Activated naive CD4-positive, alpha-beta T cell (primary cell): Measurements from ENCODE around the gene SPRYD4.

Source experiments
- DNase-seq, 4 experiments: peaks; one replicate each; lab custom pipeline; 2025; lab: John Stamatoyannopoulos, UW

SPRYD4 gene

GRCh38 chr12:56521209-56521589 lies 52.8 kb downstream of the SPRYD4 start:
- no peak for DNase-seq

GRCh38 chr12:56521590-56522371 lies 53.4 kb downstream of the SPRYD4 start, which contains the start of gene RBMS2:
Gene RBMS2, plus strand, starts transcription at chr12:56521820. Its CDS starts 204 bp downstream, at chr12:56522024.
- DNase-seq = peak in 2 of 4 experiments; percentile 5 to 12

GRCh38 chr12:56522411-56523193 lies 54.2 kb downstream of the SPRYD4 start:
- DNase-seq = no peak

GRCh38 chr12:56528846-56529245 lies 60.5 kb downstream of the SPRYD4 start:
- DNase-seq = no peak
